Measurements from ENCODE around the gene ZPBP2. TPM values are rescaled to one million over a fixed set of nuclear protein-coding genes. Genes with fewer than 3 reads are reported as not detected.

ZPBP2 gene
- total and polyA plus RNA-seq, 9 of the 15 experiments (the other 6 are each of a cell fraction or from before 2014, with no cell fraction given): not detected

DNA sequence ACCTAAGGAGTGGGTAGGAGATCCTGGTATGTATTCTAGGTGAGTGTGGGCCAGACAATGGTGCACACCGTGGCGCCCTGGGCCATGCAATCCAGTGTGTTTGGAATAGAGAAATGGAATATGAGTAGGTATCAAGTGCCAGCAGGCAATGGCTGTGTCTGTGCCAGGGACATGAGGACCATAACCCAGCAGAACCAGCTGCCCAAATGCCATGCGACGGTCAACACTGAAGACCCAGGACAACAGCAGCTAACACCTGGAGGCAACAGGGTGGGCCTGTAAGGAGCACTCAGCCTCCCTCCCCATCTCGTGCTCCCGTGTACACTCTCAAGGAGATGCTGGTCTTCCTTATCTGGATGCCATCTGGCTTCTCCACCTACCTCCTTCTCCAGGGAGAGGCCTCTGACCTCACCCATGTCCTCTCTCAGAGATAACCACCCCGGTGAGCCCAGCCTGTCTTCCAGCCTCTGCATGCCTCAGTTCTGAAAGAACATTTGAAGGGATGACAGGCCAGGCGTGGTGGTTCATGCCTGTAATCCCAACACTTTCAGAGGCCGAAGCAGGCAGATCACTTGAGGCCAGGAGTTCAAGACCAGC, 51.2 kb downstream of the ZPBP2 start:
- BruUV-seq (replicated peaks): no TSS peak
- peak; percentile 49 for FAIRE-seq
- CTCF ChIA-PET (ENCODE audit: low intra/inter-chr PET ratio): no interaction called here
- TF ChIP-seq LCOR (CRISPR knock-in tag; IDR thresholded peaks at IDR 0.05): no peak
- TF ChIP-seq CBFA2T3 (IDR thresholded peaks at IDR 0.05): peak; percentile 61
- no peak for TF ChIP-seq PPARD (CRISPR knock-in tag; IDR thresholded peaks at IDR 0.05)
- peak; percentile 66; the same call in 1 of the 2 replicates for TF ChIP-seq CTBP1 (IDR thresholded peaks at IDR 0.05; ENCODE audit: borderline replicate concordance)
- TF ChIP-seq NFIC (IDR thresholded peaks at IDR 0.05): no peak
- no peak for TF ChIP-seq ZNF699 (CRISPR knock-in tag; IDR thresholded peaks at IDR 0.05; ENCODE audit: insufficient replicate concordance)
- no peak for TF ChIP-seq ZNF589 (CRISPR knock-in tag; IDR thresholded peaks at IDR 0.05; ENCODE audit: low read depth)
- TF ChIP-seq, protein P1, sequence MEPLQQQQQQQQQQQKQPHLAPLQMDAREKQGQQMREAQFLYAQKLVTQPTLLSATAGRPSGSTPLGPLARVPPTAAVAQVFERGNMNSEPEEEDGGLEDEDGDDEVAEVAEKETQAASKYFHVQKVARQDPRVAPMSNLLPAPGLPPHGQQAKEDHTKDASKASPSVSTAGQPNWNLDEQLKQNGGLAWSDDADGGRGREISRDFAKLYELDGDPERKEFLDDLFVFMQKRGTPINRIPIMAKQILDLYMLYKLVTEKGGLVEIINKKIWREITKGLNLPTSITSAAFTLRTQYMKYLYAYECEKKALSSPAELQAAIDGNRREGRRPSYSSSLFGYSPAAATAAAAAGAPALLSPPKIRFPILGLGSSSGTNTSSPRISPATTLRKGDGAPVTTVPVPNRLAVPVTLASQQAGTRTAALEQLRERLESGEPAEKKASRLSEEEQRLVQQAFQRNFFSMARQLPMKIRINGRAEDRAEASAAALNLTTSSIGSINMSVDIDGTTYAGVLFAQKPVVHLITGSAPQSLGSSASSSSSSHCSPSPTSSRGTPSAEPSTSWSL (CRISPR knock-in tag; IDR thresholded peaks at IDR 0.05; ENCODE audit: borderline replicate concordance): no peak
- no peak for TF ChIP-seq ZBTB40 (IDR thresholded peaks at IDR 0.05)
- TF ChIP-seq ZBTB40 (CRISPR knock-in tag; IDR thresholded peaks at IDR 0.05): no peak
- TF ChIP-seq SREBF2 (CRISPR knock-in tag; IDR thresholded peaks at IDR 0.05): no peak
- TF ChIP-seq ZNF133 (CRISPR knock-in tag; IDR thresholded peaks at IDR 0.05): no peak
- TF ChIP-seq HDAC3 (IDR thresholded peaks at IDR 0.05; ENCODE audit: borderline replicate concordance, partially characterized antibody): no peak

More for the DNA sequence above, 51.2 kb downstream of the ZPBP2 start:
- in situ Hi-C loops (cut with MboI): no loop called here
- H4K20me1 ChIP-seq (replicated peaks; ENCODE audit: control insufficient read depth, insufficient read depth, low read length): no peaks in the 10 kb centered on the region
- H2AFZ ChIP-seq (ENCODE audit: low read depth, low read length): no peak overlapping the region
- H3K9me3 ChIP-seq (replicated peaks; ENCODE audit: control insufficient read depth, insufficient read depth, low read depth, low read length): no peaks in the 10 kb centered on the region
- ATAC-seq (peak; percentile 48), DNase-seq (ENCODE audit: extremely low read depth in 1 of 4, low spot score in 3 of 4) (peak; percentile 45 to 71 (median 58))
- H3K9ac ChIP-seq (ENCODE audit: insufficient read depth in 1 of 2, low read depth in 2 of 2, low read length in 2 of 2): no peak overlapping the region
- peaks cover 8 to 20% of the 10 kb centered on the region in 2 experiments; a peak in 4 of 5 replicates for H3K4me1 ChIP-seq (replicated peaks in 1 of 2; ENCODE audit: control insufficient read depth in 2 of 2, insufficient read depth in 2 of 2, low read length in 2 of 2)
- H3K9me1 ChIP-seq (ENCODE audit: control insufficient read depth, insufficient read depth, low read length): peaks cover 9% of the 10 kb centered on the region
- H3K4me2 ChIP-seq (ENCODE audit: insufficient read depth, low read length): peak overlapping the region; percentile 33; the same call in 1 of the 2 replicates
- H3K36me3 ChIP-seq (ENCODE audit: control insufficient read depth, insufficient read depth, low read length): peaks cover 42% of the 10 kb centered on the region; the same call in 2 of the 3 replicates
- H3K4me3 ChIP-seq: no peak overlapping the region
- WGBS (ENCODE audit: insufficient coverage, low coverage, missing lambda C conversion rate): 58% methylated on average over 9 of the region's 9 CpGs
- H3K79me2 ChIP-seq (ENCODE audit: control insufficient read depth, insufficient read depth, low read length): 0 out of 3 replicates have a peak, but pooled peaks cover 4% of the 10 kb centered on the region
- no peak overlapping the region for H3K27ac ChIP-seq (ENCODE audit: extremely low read depth, low read depth, low read length)
- POLR2A ChIA-PET: interaction anchor here (0.7 to 1.3 kb wide), 3 partner anchors 8 to 60 kb away, joined by 3 to 4 read pairs (median 3); partner anchors contain the start of genes LRRC3C and ORMDL3
- intact Hi-C loops (cut with micrococcal nuclease): no loop called here
- H3K27me3 ChIP-seq (ENCODE audit: control insufficient read depth in 2 of 2, insufficient read depth in 2 of 2, low read length in 2 of 2): no peaks in the 10 kb centered on the region

Measured in K562 (cell line).